ENCODE results near the gene CLCA4.
"Not testable (repeated sequence)": the region's sequence is repeated elsewhere in the genome, so short reads cannot be mapped to it uniquely, and the experiment has no call there.

Gene CLCA4

DNA sequence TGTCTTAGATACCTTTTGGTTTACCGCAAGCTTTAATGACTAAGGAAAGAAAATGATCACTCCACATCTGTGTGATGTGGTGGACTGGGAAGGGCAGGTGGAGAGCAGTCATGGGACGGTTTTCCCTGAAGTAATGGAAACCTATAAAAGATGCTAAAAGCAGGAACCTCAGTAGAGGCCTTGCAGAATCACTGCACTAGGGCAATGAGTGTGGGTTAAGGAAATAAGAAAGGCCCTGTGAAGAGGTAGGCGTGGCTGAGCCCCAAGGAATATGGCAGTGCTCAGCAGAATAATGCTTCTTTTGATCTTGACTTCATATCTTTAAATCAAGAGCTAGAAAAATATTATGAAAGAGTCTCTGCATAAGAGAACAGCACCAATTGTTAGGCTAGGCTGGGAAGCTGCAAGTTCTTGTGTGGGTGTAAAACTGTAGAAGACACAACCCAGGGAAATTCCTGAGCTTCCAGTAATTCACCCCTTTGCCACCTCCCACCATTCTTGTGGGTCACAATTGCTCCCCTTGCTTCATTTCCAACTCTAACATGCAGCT is 49.9 kb downstream of the CLCA4 start:
- H3K4me1 ChIP-seq (ENCODE audit: control insufficient read depth, insufficient read depth, low read length, poor library complexity, severe bottlenecking) = no peaks in the 10 kb centered on the region
- H3K9me3 ChIP-seq (ENCODE audit: control insufficient read depth, low read length) = peaks cover 7% of the 10 kb centered on the region
- no peaks in the 10 kb centered on the region for H3K27me3 ChIP-seq (replicated peaks; ENCODE audit: control insufficient read depth, insufficient read depth, low read length, poor library complexity, severe bottlenecking)
- no peaks in the 10 kb centered on the region for H3K36me3 ChIP-seq (ENCODE audit: control insufficient read depth, insufficient read depth, low read length)
- H3K4me3 ChIP-seq (ENCODE audit: insufficient read depth, low read depth, low read length, poor library complexity, severe bottlenecking) = no peak overlapping the region
- DNase-seq = no peak
- no peak overlapping the region for H3K27ac ChIP-seq (ENCODE audit: insufficient read depth, low read length, poor library complexity, severe bottlenecking)

GRCh38 chr1:86606080-86606479 is 59.2 kb downstream of the CLCA4 start:
- H3K27me3 ChIP-seq (replicated peaks; ENCODE audit: control insufficient read depth, insufficient read depth, low read length, poor library complexity, severe bottlenecking); H3K4me1 ChIP-seq (ENCODE audit: control insufficient read depth, insufficient read depth, low read length, poor library complexity, severe bottlenecking); H3K4me3 ChIP-seq (ENCODE audit: insufficient read depth, low read depth, low read length, poor library complexity, severe bottlenecking); DNase-seq; H3K27ac ChIP-seq (ENCODE audit: insufficient read depth, low read length, poor library complexity, severe bottlenecking); H3K36me3 ChIP-seq (ENCODE audit: control insufficient read depth, insufficient read depth, low read length); H3K9me3 ChIP-seq (ENCODE audit: control insufficient read depth, low read length): not testable (repeated sequence)

- DNase-seq = no peak
- no peaks in the 10 kb centered on the region for H3K27me3 ChIP-seq (replicated peaks; ENCODE audit: control insufficient read depth, insufficient read depth, low read length, poor library complexity, severe bottlenecking)
These were observed 69.6 kb downstream of the CLCA4 start for GRCh38 chr1:86616433-86616832.

DNA sequence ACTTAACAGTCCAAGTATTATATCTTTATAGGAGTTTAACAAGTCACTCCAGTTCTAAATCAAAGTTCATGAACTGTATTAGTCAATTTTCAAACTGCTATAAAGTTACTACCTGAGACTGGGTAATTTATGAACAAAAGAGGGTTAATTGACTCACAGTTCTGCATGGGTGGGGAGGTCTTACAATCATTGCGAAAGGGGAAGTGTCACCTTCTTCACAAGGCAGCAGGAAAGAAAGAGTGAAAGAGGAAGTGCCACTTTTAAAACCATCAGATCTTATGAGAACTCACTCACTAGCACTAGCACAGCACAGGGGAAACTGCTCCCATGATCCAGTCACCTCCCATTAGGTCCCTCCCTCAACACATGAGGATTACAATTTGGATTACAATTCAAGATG is 70.0 kb downstream of the CLCA4 start:
- no peak overlapping the region for H3K4me3 ChIP-seq (ENCODE audit: insufficient read depth, low read depth, low read length, poor library complexity, severe bottlenecking)
- no peaks in the 10 kb centered on the region for H3K4me1 ChIP-seq (ENCODE audit: control insufficient read depth, insufficient read depth, low read length, poor library complexity, severe bottlenecking)
- no peaks in the 10 kb centered on the region for H3K9me3 ChIP-seq (ENCODE audit: control insufficient read depth, low read length)
- H3K27me3 ChIP-seq (replicated peaks; ENCODE audit: control insufficient read depth, insufficient read depth, low read length, poor library complexity, severe bottlenecking) = no peaks in the 10 kb centered on the region
- no peak overlapping the region for H3K27ac ChIP-seq (ENCODE audit: insufficient read depth, low read length, poor library complexity, severe bottlenecking)
- H3K36me3 ChIP-seq (ENCODE audit: control insufficient read depth, insufficient read depth, low read length) = no peaks in the 10 kb centered on the region
- DNase-seq = no peak

More at GRCh38 chr1:86616433-86616832, 69.6 kb downstream of the CLCA4 start:
- H3K36me3 ChIP-seq (ENCODE audit: control insufficient read depth, insufficient read depth, low read length) = no peaks in the 10 kb centered on the region
- H3K27ac ChIP-seq (ENCODE audit: insufficient read depth, low read length, poor library complexity, severe bottlenecking) = no peak overlapping the region
- H3K4me3 ChIP-seq (ENCODE audit: insufficient read depth, low read depth, low read length, poor library complexity, severe bottlenecking) = no peak overlapping the region
- no peaks in the 10 kb centered on the region for H3K4me1 ChIP-seq (ENCODE audit: control insufficient read depth, insufficient read depth, low read length, poor library complexity, severe bottlenecking)
- no peaks in the 10 kb centered on the region for H3K9me3 ChIP-seq (ENCODE audit: control insufficient read depth, low read length)

DNA sequence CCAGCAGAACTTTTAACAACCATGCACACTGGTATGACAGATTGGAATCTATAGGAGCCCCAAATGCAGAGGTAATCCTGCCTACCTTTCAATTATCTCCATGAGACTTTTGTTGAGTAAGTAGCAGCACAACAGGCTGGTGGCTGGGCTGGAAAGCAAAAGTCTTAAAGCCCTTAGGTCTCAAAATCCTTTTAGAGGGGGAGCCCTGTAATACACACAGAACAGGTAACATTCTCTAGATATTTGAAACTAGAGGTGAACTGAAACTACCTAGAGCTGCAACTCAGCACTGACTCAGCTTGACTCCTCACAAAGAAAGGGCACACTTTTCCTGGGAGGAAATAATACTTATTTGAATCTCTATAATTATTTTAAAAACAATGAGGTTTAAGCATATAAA is 71.5 kb downstream of the CLCA4 start:
- DNase-seq = no peak
- Histone ChIP-seq H3K27me3 (replicated peaks; ENCODE audit: control insufficient read depth, insufficient read depth, low read length, poor library complexity, severe bottlenecking) (no peaks in the 10 kb centered on the region), H3K4me3 (ENCODE audit: insufficient read depth, low read depth, low read length, poor library complexity, severe bottlenecking) (no peak overlapping the region), H3K36me3 (ENCODE audit: control insufficient read depth, insufficient read depth, low read length) (no peaks in the 10 kb centered on the region), H3K4me1 (ENCODE audit: control insufficient read depth, insufficient read depth, low read length, poor library complexity, severe bottlenecking) (no peaks in the 10 kb centered on the region), H3K27ac (ENCODE audit: insufficient read depth, low read length, poor library complexity, severe bottlenecking) (no peak overlapping the region), H3K9me3 (ENCODE audit: control insufficient read depth, low read length) (no peaks in the 10 kb centered on the region)

GRCh38 chr1:86619313-86619712 is 72.4 kb downstream of the CLCA4 start:
- Histone ChIP-seq H3K36me3 (ENCODE audit: control insufficient read depth, insufficient read depth, low read length) (no peaks in the 10 kb centered on the region), H3K27ac (ENCODE audit: insufficient read depth, low read length, poor library complexity, severe bottlenecking) (no peak overlapping the region), H3K4me1 (ENCODE audit: control insufficient read depth, insufficient read depth, low read length, poor library complexity, severe bottlenecking) (no peaks in the 10 kb centered on the region)

DNA sequence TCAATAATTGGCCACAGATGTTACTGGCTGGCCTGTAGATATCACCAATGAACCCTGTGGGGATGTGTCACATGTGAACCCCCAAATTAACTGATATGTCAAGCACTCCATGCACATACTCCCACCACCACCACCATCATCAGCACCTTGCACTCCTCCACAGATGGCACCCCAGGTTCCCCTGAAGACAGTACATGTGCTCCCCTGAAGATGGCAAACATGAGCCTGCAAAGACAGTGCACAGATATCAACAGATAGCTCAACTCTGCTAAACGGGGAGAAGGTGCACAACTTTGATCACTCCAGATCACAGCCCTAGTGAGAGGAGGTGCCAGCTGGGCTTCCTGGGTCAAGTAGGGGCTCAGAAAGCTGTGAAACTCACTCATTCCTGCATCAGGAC is 74.4 kb downstream of the CLCA4 start:
- no peak for DNase-seq
- Histone ChIP-seq H3K4me3 (ENCODE audit: insufficient read depth, low read depth, low read length, poor library complexity, severe bottlenecking) (no peak overlapping the region), H3K27me3 (replicated peaks; ENCODE audit: control insufficient read depth, insufficient read depth, low read length, poor library complexity, severe bottlenecking) (no peaks in the 10 kb centered on the region), H3K4me1 (ENCODE audit: control insufficient read depth, insufficient read depth, low read length, poor library complexity, severe bottlenecking) (no peaks in the 10 kb centered on the region), H3K27ac (ENCODE audit: insufficient read depth, low read length, poor library complexity, severe bottlenecking) (no peak overlapping the region), H3K9me3 (ENCODE audit: control insufficient read depth, low read length) (no peaks in the 10 kb centered on the region), H3K36me3 (ENCODE audit: control insufficient read depth, insufficient read depth, low read length) (no peaks in the 10 kb centered on the region)

More at GRCh38 chr1:86619313-86619712, 72.4 kb downstream of the CLCA4 start:
- Histone ChIP-seq H3K27me3 (replicated peaks; ENCODE audit: control insufficient read depth, insufficient read depth, low read length, poor library complexity, severe bottlenecking) (no peaks in the 10 kb centered on the region), H3K4me3 (ENCODE audit: insufficient read depth, low read depth, low read length, poor library complexity, severe bottlenecking) (no peak overlapping the region), H3K9me3 (ENCODE audit: control insufficient read depth, low read length) (no peaks in the 10 kb centered on the region)
- DNase-seq = no peak
